Fibroblast of lung (primary cell): ENCODE measurements around the gene IFT122.

Source experiments
- CTCF ChIP-seq, 2 donors: IDR thresholded peaks in 1 of 2; conservative IDR thresholded peaks in 1 of 2; 1 replicate in 1 of 2; 2 replicates in 1 of 2; pipeline ENCODE4 v1.5.1; 2011 to 2012; ENCODE audit warnings: low read length in 2 of 2, control low read depth in 1 of 2, inconsistent platforms in 1 of 2, low read depth in 1 of 2, mild to moderate bottlenecking in 1 of 2
- EZH2 ChIP-seq: IDR thresholded peaks from 2 replicates; pipeline ENCODE4 v1.5.1; 2012; ENCODE audit warnings: low read length, control low read depth, mild to moderate bottlenecking; ENCODE audit errors: missing control alignments

GRCh38 chr3:129513705-129514104 is 73.7 kb downstream of the IFT122 start:
- TF ChIP-seq CTCF (conservative IDR thresholded peaks at IDR 0.05 in 1 of 2, IDR thresholded peaks at IDR 0.05 in 1 of 2; ENCODE audit: low read depth in 1 of 2, low read length in 2 of 2) (no peak), EZH2 (no peak)
